HG03097 (cell line): ENCODE measurements around the gene FADS6.

Experiments used
- ATAC-seq: cut with Tn5 transposase; IDR thresholded peaks from one replicate; pipeline ENCODE4 v1.9.1; 2021; ENCODE audit not compliant: unreplicated experiment, low FRiP score

Gene FADS6, protein sequence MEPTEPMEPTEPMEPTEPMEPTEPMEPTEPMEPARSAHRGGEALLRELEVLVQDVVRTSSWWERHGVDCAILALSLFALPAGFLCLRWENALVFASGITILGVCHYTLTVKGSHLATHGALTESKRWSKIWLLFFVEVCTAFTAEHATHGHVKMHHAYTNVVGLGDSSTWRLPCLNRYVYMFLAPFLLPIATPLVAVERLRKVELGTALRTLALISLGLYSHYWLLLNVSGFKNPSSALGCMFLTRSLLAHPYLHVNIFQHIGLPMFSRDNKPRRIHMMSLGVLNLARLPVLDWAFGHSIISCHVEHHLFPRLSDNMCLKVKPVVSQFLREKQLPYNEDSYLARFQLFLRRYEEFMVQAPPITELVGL

GRCh38 chr17:74892974-74893911 lies at the start of gene FADS6:
Gene FADS6, minus strand, starts transcription at chr17:74893633. Its CDS starts 38 bp downstream, at chr17:74893595.
- no peak for ATAC-seq

- no peak for ATAC-seq
Measured at GRCh38 chr17:74941128-74941725, 47.8 kb upstream of the FADS6 start.

DNA sequence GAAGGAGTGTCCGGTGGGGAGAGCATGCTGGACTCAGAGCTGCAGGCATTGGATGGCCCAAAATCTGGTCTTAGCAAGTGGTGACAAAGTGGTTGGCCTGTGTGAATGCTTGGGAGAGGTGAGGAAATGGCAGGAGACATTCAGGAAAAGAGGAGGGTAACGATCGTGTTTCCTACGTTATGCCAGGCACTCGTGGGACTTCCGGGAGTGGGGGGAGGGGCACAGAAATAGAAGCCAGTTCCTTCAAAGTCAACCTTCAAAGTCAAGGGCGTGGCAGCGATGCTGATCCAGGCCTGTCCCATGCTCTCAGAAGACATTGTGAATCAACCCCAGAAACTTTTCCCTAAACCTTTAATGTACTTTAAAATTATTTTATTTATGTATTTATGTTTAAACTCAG lies 46.1 kb upstream of the FADS6 start:
- ATAC-seq, result no peak

DNA sequence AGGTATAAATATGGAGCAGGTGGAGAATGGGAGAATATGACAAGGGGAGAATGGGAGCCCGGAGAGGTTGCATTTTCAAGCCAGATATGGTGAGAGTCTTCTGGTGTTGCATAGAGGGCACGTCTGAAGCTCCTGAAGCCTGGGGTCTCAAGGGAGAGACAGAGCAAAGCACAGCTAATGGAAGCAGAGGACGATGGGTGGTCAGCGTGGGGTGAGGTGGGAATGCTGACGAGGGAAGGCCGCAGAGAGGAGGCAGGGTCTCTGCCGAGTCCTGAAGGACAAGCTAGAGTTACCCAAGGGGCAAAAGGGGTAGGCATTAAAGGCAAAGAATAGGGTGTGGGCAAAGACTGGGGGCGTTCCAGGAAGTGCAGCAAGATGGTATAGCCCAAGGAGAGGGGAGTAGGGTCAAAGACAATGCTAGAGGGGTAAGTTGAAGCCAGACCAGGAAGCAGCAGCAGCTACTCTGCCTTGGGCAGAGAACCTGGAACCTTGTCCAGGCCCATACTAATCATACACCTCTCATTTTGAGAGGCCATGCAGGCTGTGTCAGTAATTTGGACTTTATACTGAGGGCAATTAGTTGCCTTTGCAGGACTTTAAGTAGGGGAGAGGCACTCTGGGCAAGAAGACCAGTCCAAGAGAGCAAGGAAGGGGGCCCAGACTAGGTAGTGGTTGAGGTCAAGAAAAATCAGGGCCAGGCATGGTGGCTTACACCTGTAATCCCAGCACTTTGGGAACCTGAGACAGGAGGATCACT lies 44.9 kb upstream of the FADS6 start:
- ATAC-seq, result no peak

- ATAC-seq, result no peak
Measured at GRCh38 chr17:74937064-74938051, 43.9 kb upstream of the FADS6 start.

DNA sequence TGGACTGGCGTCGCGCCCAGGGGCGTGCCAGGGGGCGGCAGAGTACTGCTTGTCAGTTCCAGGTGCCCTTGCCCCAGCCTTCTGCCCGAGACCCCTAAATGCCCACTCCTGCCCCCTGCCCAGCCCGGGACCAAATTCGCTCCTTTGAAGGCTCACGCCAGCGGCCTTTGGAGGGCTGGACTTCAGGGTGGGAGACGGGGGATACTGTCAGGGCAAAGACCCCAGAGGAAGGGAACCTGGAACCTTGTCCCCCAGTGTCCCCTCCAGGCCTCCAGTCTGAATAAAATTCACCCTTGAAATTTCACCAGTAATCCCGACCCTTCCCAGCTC lies 43.0 kb upstream of the FADS6 start:
- no peak for ATAC-seq

DNA sequence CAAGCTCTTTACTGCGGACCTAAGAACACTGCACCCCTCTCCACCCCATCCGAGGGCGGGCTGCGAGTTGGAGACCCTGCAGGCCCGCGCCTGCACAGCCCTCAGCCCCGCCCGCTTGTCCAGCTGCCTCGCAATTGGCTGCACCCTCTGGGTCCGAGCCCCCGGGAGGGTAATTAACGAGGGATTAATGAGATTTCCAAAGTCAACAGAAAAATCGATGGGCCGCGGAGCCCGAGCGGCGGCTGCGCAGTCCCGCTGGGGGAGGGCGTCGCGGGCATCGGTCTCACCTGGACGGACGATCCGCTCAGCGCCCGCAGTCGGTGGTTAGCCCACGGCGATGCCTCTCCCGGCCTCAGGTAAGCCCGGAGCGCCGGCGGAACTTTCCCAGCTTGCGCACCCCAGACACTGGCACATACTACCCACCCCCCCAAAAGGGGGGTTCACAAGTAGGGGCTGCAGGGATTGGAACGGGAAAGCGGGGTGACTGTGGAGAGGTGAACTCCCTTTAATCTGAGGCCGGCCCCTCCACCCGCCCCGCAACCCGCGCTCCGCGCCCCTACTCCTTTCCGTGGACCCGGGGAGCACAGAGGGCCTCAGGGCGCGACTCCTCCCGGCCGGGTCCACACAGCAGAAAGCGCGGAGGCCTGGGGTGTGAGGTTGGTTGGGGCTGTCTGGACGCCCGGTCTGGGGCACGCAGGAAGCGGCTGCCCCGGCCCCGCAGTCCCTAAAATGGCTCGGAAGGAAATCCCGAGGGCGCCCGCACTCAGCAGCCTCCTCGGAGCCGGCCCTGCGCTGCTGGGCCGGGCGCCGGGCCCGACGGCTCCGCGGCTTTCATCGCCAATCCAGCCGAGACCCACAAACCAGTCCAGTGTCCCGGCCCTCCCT lies 42.4 kb upstream of the FADS6 start, which contains the start of gene OTOP3:
Gene OTOP3 (plus strand): TSS at position 314 of the 885 bp plus-strand sequence. CDS start 24 bp downstream, at position 338.
- ATAC-seq, result no peak

DNA sequence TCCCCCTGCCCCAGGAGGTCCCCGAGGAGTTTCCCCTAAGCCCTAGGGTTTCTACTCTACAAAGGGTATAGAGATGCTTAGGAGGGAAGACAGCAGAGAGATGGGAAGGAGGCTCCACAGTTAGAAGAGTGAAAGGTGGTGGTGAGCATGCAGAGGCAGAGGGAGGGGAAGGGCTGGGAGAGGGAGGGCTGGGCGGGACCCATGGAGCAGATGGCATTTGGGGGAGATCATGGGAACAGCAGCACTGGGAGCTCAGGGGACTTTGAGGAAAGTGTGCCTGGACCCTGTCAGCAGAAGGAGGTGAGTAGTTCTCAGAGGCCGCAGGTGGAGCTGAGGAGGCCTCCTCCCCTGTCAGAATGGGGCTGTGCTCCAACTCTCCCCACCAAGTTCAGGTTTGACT lies 41.6 kb upstream of the FADS6 start:
- ATAC-seq, result no peak

DNA sequence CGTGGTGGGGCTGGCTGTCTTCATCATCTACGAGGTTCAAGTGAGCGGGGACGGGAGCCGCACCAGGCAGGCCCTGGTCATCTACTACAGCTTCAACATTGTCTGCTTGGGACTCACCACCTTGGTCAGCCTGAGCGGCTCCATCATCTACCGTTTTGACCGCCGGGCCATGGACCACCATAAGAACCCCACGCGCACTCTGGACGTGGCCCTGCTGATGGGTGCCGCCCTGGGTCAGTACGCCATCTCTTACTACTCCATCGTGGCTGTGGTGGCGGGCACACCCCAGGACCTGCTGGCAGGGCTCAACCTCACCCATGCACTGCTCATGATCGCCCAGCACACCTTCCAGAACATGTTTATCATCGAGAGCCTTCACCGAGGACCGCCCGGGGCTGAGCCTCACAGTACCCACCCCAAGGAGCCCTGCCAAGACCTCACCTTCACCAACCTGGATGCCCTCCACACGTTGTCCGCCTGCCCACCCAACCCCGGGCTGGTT lies 37.2 kb upstream of the FADS6 start:
- no peak for ATAC-seq

DNA sequence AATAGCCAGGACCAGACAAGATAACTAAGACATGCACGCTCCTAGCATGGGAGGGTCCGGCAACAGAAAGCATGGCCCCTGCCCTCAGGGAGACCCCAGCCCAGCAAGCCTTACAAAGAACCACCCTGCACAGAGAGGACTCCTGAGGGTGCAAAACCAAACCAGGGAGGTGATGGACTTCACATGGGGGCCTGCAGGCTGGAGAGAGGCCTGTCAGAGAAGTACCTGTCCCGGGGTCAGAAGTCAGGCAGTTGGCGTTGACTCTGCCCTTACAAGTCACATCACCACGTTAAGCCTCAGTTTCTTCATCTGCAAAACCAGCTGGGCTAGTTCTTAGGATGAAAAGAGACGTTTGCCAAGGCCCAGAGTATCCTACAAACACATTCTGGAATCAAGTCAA lies 35.4 kb upstream of the FADS6 start:
- no peak for ATAC-seq

DNA sequence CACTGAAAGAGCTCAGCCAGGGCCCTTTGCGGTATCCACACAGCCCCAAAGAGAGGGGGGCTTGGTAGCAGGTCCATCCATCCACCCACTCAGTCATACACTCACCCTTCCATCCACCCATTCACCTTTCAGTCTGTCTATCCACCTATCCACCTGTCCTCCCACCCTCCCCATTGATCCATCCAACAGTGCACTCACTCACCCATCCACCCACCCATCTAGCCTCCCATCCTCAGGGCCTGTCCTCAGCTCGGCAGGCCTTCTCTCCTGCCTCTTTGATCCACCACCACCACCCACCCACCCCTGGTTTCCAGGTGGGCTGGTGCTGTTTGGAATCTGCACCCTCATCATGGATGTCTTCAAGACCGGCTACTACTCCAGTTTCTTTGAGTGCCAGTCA lies 31.8 kb upstream of the FADS6 start:
- ATAC-seq, result no peak

DNA sequence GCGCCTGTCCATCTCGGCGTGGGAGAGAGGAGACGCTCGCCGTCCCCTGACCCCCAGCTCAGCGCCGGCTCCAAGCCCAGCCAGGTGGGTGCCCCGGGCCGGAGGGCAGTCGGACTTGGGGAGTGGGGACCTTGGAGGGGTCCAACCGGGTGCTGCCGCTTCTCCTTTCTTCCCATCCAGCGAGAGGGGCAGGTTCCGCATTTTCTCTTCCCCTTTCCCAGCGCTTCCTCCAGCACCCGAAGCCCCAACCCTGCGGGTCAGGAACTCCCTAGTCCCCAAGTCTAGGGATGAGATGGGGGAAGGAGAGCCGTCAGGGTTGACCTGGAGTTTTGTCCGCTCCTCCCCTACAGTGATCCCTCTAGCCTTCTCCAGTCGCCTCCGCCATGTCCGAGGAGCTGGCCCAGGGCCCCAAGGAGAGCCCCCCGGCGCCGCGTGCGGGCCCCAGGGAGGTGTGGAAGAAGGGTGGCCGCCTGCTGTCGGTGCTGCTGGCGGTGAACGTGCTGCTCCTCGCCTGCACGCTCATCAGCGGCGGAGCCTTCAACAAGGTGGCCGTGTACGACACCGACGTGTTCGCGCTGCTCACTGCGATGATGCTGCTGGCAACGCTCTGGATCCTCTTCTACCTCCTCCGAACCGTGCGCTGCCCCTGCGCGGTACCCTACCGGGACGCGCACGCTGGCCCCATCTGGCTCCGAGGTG lies 31.0 kb upstream of the FADS6 start, which contains the start of gene OTOP2:
Gene OTOP2 (plus strand): TSS at position 24 of the 699 bp plus-strand sequence. CDS start 360 bp downstream, at position 384.
- no peak for ATAC-seq

- ATAC-seq, result no peak
Measured at GRCh38 chr17:74923538-74924249, 30.3 kb upstream of the FADS6 start.

- no peak for ATAC-seq
Measured at GRCh38 chr17:74922694-74923537, 29.5 kb upstream of the FADS6 start, which contains the start of gene USH1G. Gene USH1G, minus strand, starts transcription at chr17:74923255. Its CDS starts 182 bp downstream, at chr17:74923073.

DNA sequence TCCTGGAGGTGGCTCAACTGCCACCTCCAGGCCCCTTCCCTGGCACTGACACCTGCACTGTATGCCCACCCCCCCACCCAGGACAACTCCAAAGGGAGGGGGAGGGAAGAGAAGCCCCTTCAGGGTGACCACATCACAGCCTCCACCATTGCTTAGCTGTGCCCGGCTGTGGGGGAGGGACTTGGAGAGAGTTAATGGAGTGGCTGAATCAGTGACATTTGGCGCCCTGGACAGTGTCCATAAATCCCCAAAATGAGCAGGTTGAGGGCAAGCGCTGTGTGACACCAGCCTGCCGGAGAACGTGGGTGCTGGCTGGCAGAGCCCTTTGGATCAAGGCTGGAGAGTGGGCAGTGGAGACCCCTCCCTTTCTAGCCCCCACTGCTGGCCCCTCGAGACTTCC lies 28.7 kb upstream of the FADS6 start:
- ATAC-seq, result no peak

DNA sequence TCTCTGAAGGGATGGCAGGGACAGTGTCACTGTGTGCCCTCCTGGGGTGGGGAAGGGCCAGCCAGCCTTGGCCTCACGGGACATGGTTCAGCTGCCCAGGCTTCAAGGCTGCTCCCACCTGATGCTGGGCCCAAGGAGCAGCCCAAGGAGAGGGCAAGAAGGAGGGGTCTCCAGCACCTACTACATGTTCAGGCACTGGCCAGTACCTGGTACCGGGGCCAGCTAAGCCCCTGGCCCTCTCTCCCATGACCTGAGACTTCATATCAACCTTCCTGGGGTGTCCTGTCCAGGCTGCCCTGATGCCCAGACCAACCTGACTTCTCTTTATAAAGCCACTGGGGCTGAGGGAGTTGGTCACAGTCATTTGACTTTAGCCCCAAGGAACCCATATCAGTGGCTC lies 28.3 kb upstream of the FADS6 start:
- ATAC-seq, result no peak
